Heart left ventricle (tissue), 16 donors: ENCODE results near the gene AP4E1. TPM values are rescaled to one million over a fixed set of nuclear protein-coding genes. Genes with fewer than 3 reads are reported as not detected.

ENCODE experiments used
- ATAC-seq, 4 donors: fragments of 200-7000 bp; cut with Tn5 transposase; one replicate each; pipeline ENCODE4 v1.9.1; 2020 to 2022; ENCODE audit warnings: moderate library complexity in 4 of 4, mild to moderate bottlenecking in 3 of 4, moderate number of reproducible peaks in 1 of 4
- DNase-seq, 5 donors: peaks; one replicate each; pipeline ENCODE4 v3.0.0-alpha.2; 2020
- H3K27ac ChIP-seq, 12 donors: fragments of 200-600 bp; sonication (generic) in 4 of 12; one replicate each; pipeline versions ENCODE4 v1.5.0 to v1.8.0; 2016 to 2022; ENCODE audit warnings: mild to moderate bottlenecking in 2 of 12
- H3K27me3 ChIP-seq, 9 donors: fragments of 200-600 bp; sonication (generic) in 2 of 9; one replicate each; pipeline versions ENCODE4 v1.5.1 to v1.8.0; 2016 to 2022; ENCODE audit warnings: mild to moderate bottlenecking in 3 of 9
- H3K36me3 ChIP-seq, 9 donors: fragments of 200-600 bp; sonication (generic) in 2 of 9; one replicate each; pipeline versions ENCODE4 v1.5.0 to v1.8.0; 2018 to 2022; ENCODE audit warnings: mild to moderate bottlenecking in 2 of 9
- H3K4me1 ChIP-seq, 12 donors: fragments of 200-600 bp; sonication (generic) in 4 of 12; one replicate each; pipeline versions ENCODE4 v1.5.0 to v1.8.0; 2016 to 2022; ENCODE audit warnings: mild to moderate bottlenecking in 3 of 12
- H3K4me3 ChIP-seq, 12 donors: fragments of 200-600 bp; sonication (generic) in 4 of 12; one replicate each; pipeline versions ENCODE4 v1.5.0 to v1.8.0; 2017 to 2022; ENCODE audit warnings: mild to moderate bottlenecking in 9 of 12, moderate library complexity in 4 of 12
- H3K9me3 ChIP-seq, 12 donors: fragments of 200-600 bp; sonication (generic) in 4 of 12; one replicate each; pipeline versions ENCODE4 v1.5.0 to v1.8.0; 2016 to 2022; ENCODE audit warnings: mild to moderate bottlenecking in 1 of 12
- POLR2A ChIP-seq, 2 donors: fragments of 450-650 bp; IDR thresholded peaks; one replicate each; pipeline ENCODE4 v1.6.1; 2017; ENCODE audit warnings: antibody characterized with exemption in 2 of 2, mild to moderate bottlenecking in 2 of 2, moderate library complexity in 2 of 2
- WGBS, 4 donors: extraction: QIAGEN DNeasy Blood & Tissue Kit in 2 of 4; methylation state at CpG; one replicate each; pipeline versions ENCODE4 v1.1.5 to v1.1.7; 2013 to 2018; 5-methylcytosine and 5-hydroxymethylcytosine counted together
- intact Hi-C, 10 donors: fragments of 100-400 bp; cut with DNase I; formaldehyde crosslinking; loops; one replicate each; pipeline versions ENCODE4 v1.11.1 to v1.14.2; 2022
- polyA plus RNA-seq, 2 donors: library from polyadenylated mRNA; stranded (reverse); fragments of 200-250 nt; gene quantifications; one replicate each; pipeline ENCODE4 v1.2.3, GENCODE V29; 2013
- total RNA-seq, 9 donors: library from RNA; depleted of rRNA in 2 of 9; stranded (reverse); fragments of >200 nt in 2 of 9; fragmentation: NEBNext Ultra II Directional in 3 of 9; extraction: Animal tissue kit (Norgen Biotek cat#: 25700) in 3 of 9; gene quantifications; one replicate each; pipeline versions ENCODE4 v1.1.0 to v1.2.4, GENCODE V29; 2016 to 2023
- TF ChIP-seq, protein P1 (sequence below), 12 donors: fragments of 200-600 bp; sonication (generic) in 4 of 12; IDR thresholded peaks; one replicate each; pipeline versions ENCODE4 v1.5.0 to v1.8.0; 2018 to 2022; ENCODE audit warnings: antibody characterized with exemption in 12 of 12, mild to moderate bottlenecking in 5 of 12
- donor health status: ischemic (EF 13 %, LVEDD 7.1; RV severe dilation, severe dysfunction).
- donor health status: healthy with polysubstance abuse.
- donor health status: DM: no; HTN: yes; CAD: no.
- donor health status: DM: no; HTN: no; CAD: no.
- donor health status: ischemic (EF 25% LVEDD 6.9; RV normal size, moderate dysfunction).
- donor health status: ischemic (EF 25% LVEDD 5.7; RV mildly dilated, moderate dysfunction).
- donor health status: healthy.
- donor health status: DM: yes; HTN: yes; CAD: no.
- donor health status: ischemic (EF 35%, LVEDD 5.7; RV mildly dilated, moderate dysfunction).
- donor health status: nonischemic (EF 11% LVEDD 7.7; RV severe dilation, severe dysfunction).
- donor health status: DM: yes; HTN: yes; CAD: no.
- donor health status: PGD.
- donor health status: ischemic (EF 29% LVEDD 5.4; RV normal size, mild dysfunction).
- donor health status: nonischemic (EF 23%, LVEDD 6.1; RV moderate dilation, normal function).

AP4E1 gene
- total and polyA plus RNA-seq, 11 donors, result 2.2 to 12.0 (median 8.4) TPM

DNA sequence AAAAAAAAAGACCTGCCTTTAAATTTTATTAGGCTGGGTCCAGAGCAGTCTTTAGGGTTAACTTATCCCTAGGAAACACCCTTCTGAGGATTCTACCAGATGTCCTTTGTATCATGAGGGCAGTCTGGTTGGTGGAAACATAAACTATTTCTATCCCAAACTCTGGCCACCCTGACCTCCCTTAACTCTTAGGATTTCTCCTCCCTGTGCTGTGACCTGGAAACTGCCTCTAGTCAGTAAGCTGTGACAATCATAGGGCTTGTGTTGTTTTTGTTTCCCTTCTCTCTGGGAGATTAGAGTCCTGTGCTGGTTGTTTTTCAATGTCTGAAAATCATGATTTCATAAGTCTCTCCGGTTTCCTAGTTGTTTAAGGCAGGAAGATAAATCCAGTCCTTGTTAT, 108.1 kb downstream of the AP4E1 start:
- Histone ChIP-seq H3K27me3 (no peaks in the 10 kb centered on the region), H3K36me3 (peaks cover 0 to 4% (median 0%) of the 10 kb centered on the region in 9 donors), H3K27ac (no peak overlapping the region), H3K4me1 (peaks cover 0 to 2% (median 0%) of the 10 kb centered on the region in 12 donors), H3K4me3 (no peak overlapping the region), H3K9me3 (peaks cover 0 to 15% (median 3%) of the 10 kb centered on the region in 12 donors)
- TF ChIP-seq POLR2A (IDR thresholded peaks at IDR 0.05), result no peak
- TF ChIP-seq, protein P1, sequence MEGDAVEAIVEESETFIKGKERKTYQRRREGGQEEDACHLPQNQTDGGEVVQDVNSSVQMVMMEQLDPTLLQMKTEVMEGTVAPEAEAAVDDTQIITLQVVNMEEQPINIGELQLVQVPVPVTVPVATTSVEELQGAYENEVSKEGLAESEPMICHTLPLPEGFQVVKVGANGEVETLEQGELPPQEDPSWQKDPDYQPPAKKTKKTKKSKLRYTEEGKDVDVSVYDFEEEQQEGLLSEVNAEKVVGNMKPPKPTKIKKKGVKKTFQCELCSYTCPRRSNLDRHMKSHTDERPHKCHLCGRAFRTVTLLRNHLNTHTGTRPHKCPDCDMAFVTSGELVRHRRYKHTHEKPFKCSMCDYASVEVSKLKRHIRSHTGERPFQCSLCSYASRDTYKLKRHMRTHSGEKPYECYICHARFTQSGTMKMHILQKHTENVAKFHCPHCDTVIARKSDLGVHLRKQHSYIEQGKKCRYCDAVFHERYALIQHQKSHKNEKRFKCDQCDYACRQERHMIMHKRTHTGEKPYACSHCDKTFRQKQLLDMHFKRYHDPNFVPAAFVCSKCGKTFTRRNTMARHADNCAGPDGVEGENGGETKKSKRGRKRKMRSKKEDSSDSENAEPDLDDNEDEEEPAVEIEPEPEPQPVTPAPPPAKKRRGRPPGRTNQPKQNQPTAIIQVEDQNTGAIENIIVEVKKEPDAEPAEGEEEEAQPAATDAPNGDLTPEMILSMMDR (IDR thresholded peaks at IDR 0.05), result no peak
- WGBS, 4 donors, result 47 to 68% (median 58%) methylated on average over 1 of the region's 1 CpG
- ATAC-seq, result no peak
- intact Hi-C loops, result no loop called here
- DNase-seq, result no peak

DNA sequence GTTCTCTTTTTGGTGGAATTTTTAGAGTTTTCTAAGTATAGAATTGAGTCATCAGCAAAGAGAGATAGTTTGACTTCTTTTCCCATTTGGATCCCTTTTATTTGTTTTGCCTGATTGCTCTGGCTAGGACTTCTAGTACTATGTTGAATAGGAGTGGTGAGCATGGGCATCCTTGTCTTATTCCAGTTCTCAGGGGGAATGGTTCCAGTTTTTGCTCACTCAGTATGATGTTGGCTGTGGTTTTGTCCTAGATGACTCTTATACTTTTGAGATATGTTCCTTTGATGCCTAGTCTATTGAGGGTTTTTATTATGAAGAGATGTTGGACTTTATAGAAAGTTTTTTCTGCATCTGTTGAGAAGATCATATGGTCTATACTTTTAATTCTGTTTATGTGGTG, 113.7 kb downstream of the AP4E1 start:
- H3K27me3 ChIP-seq, result no peaks in the 10 kb centered on the region
- H3K4me1 ChIP-seq, result peaks cover 0 to 11% (median 0%) of the 10 kb centered on the region in 12 donors
- H3K36me3 ChIP-seq, result no peaks in the 10 kb centered on the region
- DNase-seq (no peak), ATAC-seq (no peak)
- TF ChIP-seq, protein P1 (IDR thresholded peaks at IDR 0.05), result no peak
- TF ChIP-seq POLR2A (IDR thresholded peaks at IDR 0.05), result no peak
- H3K9me3 ChIP-seq, result peaks cover 0 to 15% (median 1%) of the 10 kb centered on the region in 12 donors
- intact Hi-C loops, result no loop called here
- H3K27ac ChIP-seq, result no peak overlapping the region
- no peak overlapping the region for H3K4me3 ChIP-seq

DNA sequence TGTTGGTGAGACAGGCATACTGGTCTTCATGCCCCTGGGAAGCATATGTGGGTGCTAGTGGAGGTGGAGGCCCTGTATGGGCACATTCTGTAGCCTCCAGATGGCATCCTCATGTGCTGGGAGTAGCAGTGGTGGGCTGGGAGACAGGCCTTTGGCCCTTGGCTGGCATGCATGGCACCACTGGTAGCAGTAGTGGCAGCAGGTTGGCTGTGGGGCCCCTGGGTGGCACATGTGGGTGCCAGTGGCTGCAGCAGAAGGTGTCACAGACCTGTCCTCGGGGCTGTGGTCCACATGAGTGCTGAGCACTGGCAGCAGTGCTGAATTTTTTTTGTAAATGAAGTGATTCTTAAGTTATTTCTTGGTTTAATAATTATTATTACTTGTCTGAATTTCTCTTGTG, 115.0 kb downstream of the AP4E1 start:
- no peak for DNase-seq
- no peak overlapping the region for H3K4me3 ChIP-seq
- no peaks in the 10 kb centered on the region for H3K36me3 ChIP-seq
- H3K27ac ChIP-seq, result no peak overlapping the region
- no peak for TF ChIP-seq POLR2A (IDR thresholded peaks at IDR 0.05)
- TF ChIP-seq, protein P1 (IDR thresholded peaks at IDR 0.05), result no peak
- H3K27me3 ChIP-seq, result no peaks in the 10 kb centered on the region
- peaks cover 0 to 15% (median 1%) of the 10 kb centered on the region in 12 donors for H3K9me3 ChIP-seq
- 85 to 100% (median 96%) methylated on average over 1 of the region's 1 CpG for WGBS, 4 donors
- no peak for ATAC-seq
- peaks cover 0 to 11% (median 0%) of the 10 kb centered on the region in 12 donors for H3K4me1 ChIP-seq
- intact Hi-C loops, result no loop called here

DNA sequence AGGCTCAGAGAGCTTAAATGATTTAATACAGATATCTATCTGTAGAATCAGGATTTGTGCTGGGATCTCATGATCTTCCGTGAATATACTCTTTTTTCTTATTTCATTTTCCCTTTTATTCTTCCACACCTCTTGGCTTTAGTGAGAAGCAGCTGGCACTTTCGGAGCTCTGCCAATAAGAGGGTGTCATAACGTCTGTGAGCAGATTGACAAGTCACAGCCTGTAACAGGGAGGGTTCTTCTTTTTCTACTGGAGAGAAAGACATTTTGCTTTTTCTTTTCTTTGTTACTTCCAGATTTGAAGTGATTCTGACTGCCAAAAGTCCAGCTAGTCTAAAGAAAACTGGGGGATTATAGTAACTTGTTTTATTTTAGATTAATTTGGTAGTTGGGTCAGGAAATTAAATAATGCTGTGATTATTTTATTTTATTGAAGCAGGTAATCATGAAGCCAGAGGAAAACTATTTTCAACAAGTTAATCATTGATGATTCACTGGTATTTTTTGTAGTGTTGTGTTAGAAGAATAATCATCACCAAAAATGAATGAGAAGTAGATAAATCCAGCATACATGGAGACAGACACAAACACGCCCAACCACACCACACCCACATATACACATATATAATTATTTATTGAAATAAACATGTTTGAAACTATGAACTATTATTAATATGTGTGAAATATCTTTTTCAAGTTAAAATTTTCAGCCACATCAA, 116.4 kb downstream of the AP4E1 start:
- DNase-seq, result no peak
- 60 to 72% (median 65%) methylated on average over 4 of the region's 4 CpGs for WGBS, 4 donors
- peak in 2 of 4 donors; percentile 55 to 58 for ATAC-seq
- no peak for TF ChIP-seq POLR2A (IDR thresholded peaks at IDR 0.05)
- TF ChIP-seq, protein P1 (IDR thresholded peaks at IDR 0.05), result no peak
- peaks cover 0 to 3% (median 0%) of the 10 kb centered on the region in 12 donors for H3K9me3 ChIP-seq
- intact Hi-C loops, result no loop called here
- H3K4me1 ChIP-seq, result peaks cover 0 to 11% (median 0%) of the 10 kb centered on the region in 12 donors
- no peak overlapping the region for H3K27ac ChIP-seq
- H3K4me3 ChIP-seq, result no peak overlapping the region
- no peaks in the 10 kb centered on the region for H3K36me3 ChIP-seq
- no peaks in the 10 kb centered on the region for H3K27me3 ChIP-seq
